Activated T-cell treated with anti-CD3 and anti-CD28 coated beads, Interleukin-2, amount 50 U/mL, for 1 hour (primary cell): ENCODE data around the gene CDIP1.

Experiments
- DNase-seq: peaks from one replicate; pipeline ENCODE4 v3.0.0-alpha.2; 2020

Gene CDIP1

GRCh38 chr16:4486126-4486893, 52.3 kb downstream of the CDIP1 start:
- no peak for DNase-seq

- no peak for DNase-seq
Observed at GRCh38 chr16:4481963-4482362, 56.6 kb downstream of the CDIP1 start.

GRCh38 chr16:4481526-4481925, 57.0 kb downstream of the CDIP1 start:
- no peak for DNase-seq

- DNase-seq: no peak
Observed at GRCh38 chr16:4477966-4478365, 60.6 kb downstream of the CDIP1 start.

- DNase-seq: peak; percentile 98
Observed at GRCh38 chr16:4475880-4476788, 62.4 kb downstream of the CDIP1 start, which contains the start of gene HMOX2. TSS of gene HMOX2 (plus strand) at chr16:4476398. CDS start at chr16:4505525, 29,127 bp downstream.

- DNase-seq: peak; percentile 84
Observed at GRCh38 chr16:4474192-4474961, 64.2 kb downstream of the CDIP1 start, which contains the start of gene NMRAL1. TSS of gene NMRAL1 (minus strand) at chr16:4474625. CDS start at chr16:4474132, 493 bp downstream.

- no peak for DNase-seq
Observed at GRCh38 chr16:4472880-4473279, 65.7 kb downstream of the CDIP1 start.

GRCh38 chr16:4471869-4472268, 66.7 kb downstream of the CDIP1 start:
- DNase-seq: no peak

- DNase-seq: no peak
Observed at GRCh38 chr16:4468972-4469371, 69.6 kb downstream of the CDIP1 start.

GRCh38 chr16:4467916-4468315, 70.7 kb downstream of the CDIP1 start:
- no peak for DNase-seq

GRCh38 chr16:4465977-4466779, 72.4 kb downstream of the CDIP1 start:
- peak; percentile 53 for DNase-seq

GRCh38 chr16:4463522-4464163, 74.9 kb downstream of the CDIP1 start:
- DNase-seq: no peak

GRCh38 chr16:4461250-4462085, 77.1 kb downstream of the CDIP1 start:
- DNase-seq: no peak

GRCh38 chr16:4460936-4461249, 77.7 kb downstream of the CDIP1 start:
- DNase-seq: no peak
